SK-N-MC (cell line): ENCODE measurements around the gene AQP7.

Source experiments
- EZH2 ChIP-seq: fragments of 200-600 bp; sonication (generic); IDR thresholded peaks from one replicate; pipeline ENCODE4 v1.6.1; 2017; ENCODE audit warnings: antibody characterized with exemption
- POLR2AphosphoS5 ChIP-seq: IDR thresholded peaks from 2 replicates; pipeline ENCODE4 v1.6.1; 2012; ENCODE audit warnings: mild to moderate bottlenecking, low read depth, low read length, borderline replicate concordance

GRCh38 chr9:33340186-33340585 is 62.2 kb downstream of the AQP7 start:
- TF ChIP-seq EZH2 (no peak), POLR2AphosphoS5 (no peak)
